H9 (cell line): ENCODE data around the gene NEURL1B. TPM values are rescaled to one million over a fixed set of nuclear protein-coding genes. Genes with fewer than 3 reads are reported as not detected.

Experiments
- DNase-seq: peaks from one replicate; pipeline ENCODE4 v3.0.0-alpha.2; 2017
- H2AFZ ChIP-seq: one replicate; pipeline ENCODE4 v1.6.1; 2013; ENCODE audit warnings: mild to moderate bottlenecking, low read length, control low read depth, moderate library complexity
- H2AK5ac ChIP-seq: 2 replicates; pipeline ENCODE4 v1.6.1; 2013; ENCODE audit warnings: low read length, control low read depth, mixed read lengths; ENCODE audit not compliant: insufficient read length
- H2BK120ac ChIP-seq: one replicate; pipeline ENCODE4 v1.6.1; 2013; ENCODE audit warnings: low read depth, mild to moderate bottlenecking, low read length, control low read depth, inconsistent platforms; ENCODE audit not compliant: poor library complexity, severe bottlenecking
- H2BK12ac ChIP-seq: 2 replicates; pipeline ENCODE4 v1.6.1; 2013; ENCODE audit warnings: low read length, control low read depth, mixed read lengths, low read depth; ENCODE audit not compliant: insufficient read length
- H2BK15ac ChIP-seq: 2 replicates; pipeline ENCODE4 v1.6.1; 2013; ENCODE audit warnings: low read depth, low read length, control low read depth
- H2BK20ac ChIP-seq: one replicate; pipeline ENCODE4 v1.6.1; 2013; ENCODE audit warnings: low read depth, mild to moderate bottlenecking, low read length, control low read depth, inconsistent platforms; ENCODE audit not compliant: poor library complexity, severe bottlenecking
- H2BK5ac ChIP-seq: 2 replicates; pipeline ENCODE4 v1.6.1; 2013; ENCODE audit warnings: low read length, control low read depth, mixed read lengths; ENCODE audit not compliant: insufficient read length
- H3K14ac ChIP-seq: 2 replicates; pipeline ENCODE4 v1.6.1; 2013; ENCODE audit warnings: low read length, control low read depth; ENCODE audit not compliant: insufficient read depth
- H3K18ac ChIP-seq: 2 replicates; pipeline ENCODE4 v1.6.1; 2013; ENCODE audit warnings: low read depth, mild to moderate bottlenecking, mixed read lengths, low read length, control low read depth; ENCODE audit not compliant: insufficient read length
- H3K23ac ChIP-seq: 2 replicates; pipeline ENCODE4 v1.6.1; 2013; ENCODE audit warnings: low read length, control low read depth, mixed read lengths, low read depth; ENCODE audit not compliant: insufficient read length
- H3K23me2 ChIP-seq: 2 replicates; pipeline ENCODE4 v1.6.1; 2013; ENCODE audit warnings: low read depth, mild to moderate bottlenecking, mixed read lengths, low read length, control low read depth; ENCODE audit not compliant: insufficient read length, poor library complexity, severe bottlenecking
- H3K27ac ChIP-seq: 2 replicates; pipeline ENCODE4 v1.5.1; 2013; ENCODE audit warnings: low read length, control low read depth, mixed read lengths, low read depth; ENCODE audit not compliant: insufficient read length
- H3K27me3 ChIP-seq: 2 replicates; pipeline ENCODE4 v1.6.1; 2013; ENCODE audit warnings: low read length, control low read depth, inconsistent platforms; ENCODE audit not compliant: insufficient read depth
- H3K4ac ChIP-seq: 2 replicates; pipeline ENCODE4 v1.6.1; 2013; ENCODE audit warnings: low read depth, mild to moderate bottlenecking, control low read depth, inconsistent platforms, low read length, moderate library complexity
- H3K4me1 ChIP-seq: 2 replicates; pipeline ENCODE4 v1.6.1; 2013; ENCODE audit warnings: low read length, control low read depth, inconsistent platforms; ENCODE audit not compliant: insufficient read depth
- H3K4me2 ChIP-seq: 2 replicates; pipeline ENCODE4 v1.6.1; 2013; ENCODE audit warnings: low read length, control low read depth, mixed read lengths; ENCODE audit not compliant: insufficient read length, insufficient read depth
- H3K56ac ChIP-seq: 2 replicates; pipeline ENCODE4 v1.6.1; 2013; ENCODE audit warnings: low read depth, mild to moderate bottlenecking, mixed read lengths, low read length, control low read depth; ENCODE audit not compliant: insufficient read length
- H3K79me1 ChIP-seq: 2 replicates; pipeline ENCODE4 v1.6.1; 2013; ENCODE audit warnings: low read depth, mild to moderate bottlenecking, moderate library complexity, low read length, control low read depth, inconsistent platforms; ENCODE audit not compliant: insufficient read depth, poor library complexity, severe bottlenecking
- H3K79me2 ChIP-seq: 2 replicates; pipeline ENCODE4 v1.6.1; 2013; ENCODE audit warnings: low read length, control low read depth, inconsistent platforms; ENCODE audit not compliant: insufficient read depth
- H3K9ac ChIP-seq: 2 replicates; pipeline ENCODE4 v1.6.1; 2013; ENCODE audit warnings: low read length, control low read depth, mixed read lengths; ENCODE audit not compliant: insufficient read length; ENCODE audit errors: extremely low read depth
- H3K9me3 ChIP-seq: one replicate; pipeline ENCODE4 v1.6.1; 2013; ENCODE audit warnings: low read depth, low read length, inconsistent platforms; ENCODE audit not compliant: control insufficient read depth
- H3T11ph ChIP-seq: one replicate; pipeline ENCODE4 v1.6.1; 2013; ENCODE audit warnings: mild to moderate bottlenecking, low read length, control low read depth, inconsistent platforms
- H4K20me1 ChIP-seq: one replicate; pipeline ENCODE4 v1.6.1; 2013; ENCODE audit not compliant: control insufficient read depth, insufficient read length, insufficient read depth
- H4K5ac ChIP-seq: 2 replicates; pipeline ENCODE4 v1.6.1; 2013; ENCODE audit warnings: low read depth, mild to moderate bottlenecking, mixed read lengths, low read length, control low read depth; ENCODE audit not compliant: insufficient read length
- H4K8ac ChIP-seq: replicated peaks from 2 replicates; pipeline ENCODE4 v1.6.1; 2013; ENCODE audit warnings: low read length, control low read depth, mixed read lengths, low read depth; ENCODE audit not compliant: insufficient read length
- H4K91ac ChIP-seq: 2 replicates; pipeline ENCODE4 v1.6.1; 2013; ENCODE audit warnings: low read depth, mild to moderate bottlenecking, moderate library complexity, mixed read lengths, low read length, control low read depth; ENCODE audit not compliant: insufficient read length
- H3K27ac Mint-ChIP-seq, 3 experiments: 2 replicates in 2 of 3; 3 replicates in 1 of 3; pipeline ENCODE4 v1.8.0; 2020 to 2021; ENCODE audit warnings: mixed read lengths in 3 of 3, mild to moderate bottlenecking in 1 of 3, moderate library complexity in 1 of 3
- H3K27me3 Mint-ChIP-seq: 2 replicates; pipeline ENCODE4 v1.8.0; 2021; ENCODE audit warnings: low read depth, mild to moderate bottlenecking, moderate library complexity, mixed read lengths
- H3K36me3 Mint-ChIP-seq, 3 experiments: 2 replicates in 2 of 3; 3 replicates in 1 of 3; pipeline ENCODE4 v1.8.0; 2020 to 2021; ENCODE audit warnings: low read depth in 3 of 3, mixed read lengths in 3 of 3; ENCODE audit not compliant: insufficient read depth in 1 of 3
- H3K4me1 Mint-ChIP-seq, 2 experiments: 2 replicates each; pipeline ENCODE4 v1.8.0; 2020; ENCODE audit warnings: mixed read lengths in 2 of 2
- H3K4me3 Mint-ChIP-seq, 2 experiments: 2 replicates in 1 of 2; 3 replicates in 1 of 2; pipeline ENCODE4 v1.8.0; 2020 to 2021; ENCODE audit warnings: mild to moderate bottlenecking in 2 of 2, mixed read lengths in 2 of 2, moderate library complexity in 1 of 2
- H3K9me3 Mint-ChIP-seq, 2 experiments: 2 replicates in 1 of 2; 3 replicates in 1 of 2; pipeline ENCODE4 v1.8.0; 2020; ENCODE audit warnings: mild to moderate bottlenecking in 2 of 2, mixed read lengths in 2 of 2, moderate library complexity in 1 of 2
- CTCF ChIP-seq: fragments of 200-600 bp; sonication (generic); conservative IDR thresholded peaks from 3 replicates; pipeline ENCODE4 v1.8.0; 2021; ENCODE audit warnings: antibody characterized with exemption, mild to moderate bottlenecking
- WGBS: extraction: QIAGEN DNeasy Blood & Tissue Kit; methylation state at CpG from one replicate; pipeline ENCODE4 v1.1.7; 2013; ENCODE audit warnings: missing lambda C conversion rate, low lambda C conversion rate, mixed read lengths; ENCODE audit not compliant: insufficient read length; ENCODE audit errors: extremely low coverage; 5-methylcytosine and 5-hydroxymethylcytosine counted together
- total RNA-seq: library from RNA; stranded (reverse); gene quantifications from 2 replicates; pipeline ENCODE4 v1.2.1, GENCODE V29; 2021

The NEURL1B gene
- total RNA-seq, 1 experiment from 2014 or later = 3.6 TPM

- Histone ChIP-seq H4K91ac (no peak overlapping the region), H3K27ac (no peak overlapping the region), H3K23ac (no peak overlapping the region), H2BK15ac (no peak overlapping the region), H2AK5ac (no peak overlapping the region), H3K79me2 (no peaks in the 10 kb centered on the region), H3K4me1 (no peaks in the 10 kb centered on the region), H3K9me3 (no peaks in the 10 kb centered on the region), H4K5ac (no peak overlapping the region), H3K9ac (no peak overlapping the region), H3K4ac (no peak overlapping the region), H3K23me2 (no peaks in the 10 kb centered on the region), H2BK20ac (no peak overlapping the region), H3K56ac (no peak overlapping the region), H2BK12ac (no peak overlapping the region), H3K27me3 (no peaks in the 10 kb centered on the region), H2BK5ac (no peak overlapping the region), H2BK120ac (no peak overlapping the region), H3K18ac (no peak overlapping the region), H3K79me1 (no peaks in the 10 kb centered on the region), H3T11ph (no peak overlapping the region), H3K4me2 (no peak overlapping the region), H4K20me1 (no peaks in the 10 kb centered on the region), H2AFZ (no peak overlapping the region), H3K14ac (no peak overlapping the region), H4K8ac (no peak overlapping the region)
- Mint-ChIP-seq H3K36me3 (no peaks in the 10 kb centered on the region; a peak in 1 of 7 replicates), H3K27me3 (peaks cover 25% of the 10 kb centered on the region), H3K27ac (peak overlapping the region in 1 of 3 experiments; percentile 31; a peak in 1 of 7 replicates), H3K4me3 (no peak overlapping the region), H3K9me3 (no peaks in the 10 kb centered on the region; a peak in 1 of 5 replicates), H3K4me1 (peaks cover 5 to 8% of the 10 kb centered on the region in 2 experiments)
- DNase-seq = no peak
- TF ChIP-seq CTCF = no peak
- no CpG with 5 or more reads among the region's 5 CpGs for WGBS
These were observed 48.2 kb upstream of the NEURL1B start for GRCh38 chr5:172592881-172593280.
